ENCODE results near the gene HOXC13. TPM values are rescaled to one million over a fixed set of nuclear protein-coding genes. Genes with fewer than 3 reads are reported as not detected.
A peak's percentile ranks its signal among the peaks of the same experiment; 100 is the strongest.

Gene HOXC13
- total and polyA plus RNA-seq, 2 of the 13 experiments (the other 11 are each of a cell fraction or from before 2014, with no cell fraction given) = 0.07 TPM; not detected in 1

DNA sequence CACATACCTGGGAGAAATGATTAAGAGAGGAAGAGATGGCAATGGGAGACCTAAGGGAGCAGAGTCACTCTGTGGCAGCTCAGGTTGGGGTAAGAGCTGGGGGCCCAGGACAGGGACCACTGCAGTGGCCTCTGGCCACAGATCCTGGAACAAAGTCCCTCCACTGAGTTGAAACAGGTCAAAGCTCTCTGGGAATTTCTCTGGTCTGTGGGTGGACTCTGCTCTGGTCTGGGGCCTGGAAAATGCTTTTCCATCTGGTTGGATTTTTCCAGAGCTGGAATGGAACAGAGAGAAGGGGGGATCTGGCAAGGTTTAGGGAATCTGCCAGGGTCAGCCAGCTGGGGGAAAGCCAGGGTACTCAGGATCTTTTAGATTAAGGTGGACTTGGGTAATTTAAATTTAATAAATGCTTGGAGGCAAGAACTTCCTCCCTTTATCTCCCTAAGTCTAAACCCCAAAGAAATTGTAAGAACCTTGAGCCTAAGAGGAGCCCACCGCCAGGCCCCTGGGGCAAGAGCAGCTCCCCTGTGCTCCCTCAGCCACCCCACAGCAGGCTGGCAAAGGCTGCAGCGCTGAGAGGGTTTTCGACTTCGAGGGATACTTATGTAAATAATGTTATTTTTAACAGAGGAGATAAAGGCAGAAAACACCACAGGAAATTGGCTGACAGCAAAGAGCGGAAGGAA is 50.1 kb downstream of the HOXC13 start (continued):
- TF ChIP-seq, protein P1, sequence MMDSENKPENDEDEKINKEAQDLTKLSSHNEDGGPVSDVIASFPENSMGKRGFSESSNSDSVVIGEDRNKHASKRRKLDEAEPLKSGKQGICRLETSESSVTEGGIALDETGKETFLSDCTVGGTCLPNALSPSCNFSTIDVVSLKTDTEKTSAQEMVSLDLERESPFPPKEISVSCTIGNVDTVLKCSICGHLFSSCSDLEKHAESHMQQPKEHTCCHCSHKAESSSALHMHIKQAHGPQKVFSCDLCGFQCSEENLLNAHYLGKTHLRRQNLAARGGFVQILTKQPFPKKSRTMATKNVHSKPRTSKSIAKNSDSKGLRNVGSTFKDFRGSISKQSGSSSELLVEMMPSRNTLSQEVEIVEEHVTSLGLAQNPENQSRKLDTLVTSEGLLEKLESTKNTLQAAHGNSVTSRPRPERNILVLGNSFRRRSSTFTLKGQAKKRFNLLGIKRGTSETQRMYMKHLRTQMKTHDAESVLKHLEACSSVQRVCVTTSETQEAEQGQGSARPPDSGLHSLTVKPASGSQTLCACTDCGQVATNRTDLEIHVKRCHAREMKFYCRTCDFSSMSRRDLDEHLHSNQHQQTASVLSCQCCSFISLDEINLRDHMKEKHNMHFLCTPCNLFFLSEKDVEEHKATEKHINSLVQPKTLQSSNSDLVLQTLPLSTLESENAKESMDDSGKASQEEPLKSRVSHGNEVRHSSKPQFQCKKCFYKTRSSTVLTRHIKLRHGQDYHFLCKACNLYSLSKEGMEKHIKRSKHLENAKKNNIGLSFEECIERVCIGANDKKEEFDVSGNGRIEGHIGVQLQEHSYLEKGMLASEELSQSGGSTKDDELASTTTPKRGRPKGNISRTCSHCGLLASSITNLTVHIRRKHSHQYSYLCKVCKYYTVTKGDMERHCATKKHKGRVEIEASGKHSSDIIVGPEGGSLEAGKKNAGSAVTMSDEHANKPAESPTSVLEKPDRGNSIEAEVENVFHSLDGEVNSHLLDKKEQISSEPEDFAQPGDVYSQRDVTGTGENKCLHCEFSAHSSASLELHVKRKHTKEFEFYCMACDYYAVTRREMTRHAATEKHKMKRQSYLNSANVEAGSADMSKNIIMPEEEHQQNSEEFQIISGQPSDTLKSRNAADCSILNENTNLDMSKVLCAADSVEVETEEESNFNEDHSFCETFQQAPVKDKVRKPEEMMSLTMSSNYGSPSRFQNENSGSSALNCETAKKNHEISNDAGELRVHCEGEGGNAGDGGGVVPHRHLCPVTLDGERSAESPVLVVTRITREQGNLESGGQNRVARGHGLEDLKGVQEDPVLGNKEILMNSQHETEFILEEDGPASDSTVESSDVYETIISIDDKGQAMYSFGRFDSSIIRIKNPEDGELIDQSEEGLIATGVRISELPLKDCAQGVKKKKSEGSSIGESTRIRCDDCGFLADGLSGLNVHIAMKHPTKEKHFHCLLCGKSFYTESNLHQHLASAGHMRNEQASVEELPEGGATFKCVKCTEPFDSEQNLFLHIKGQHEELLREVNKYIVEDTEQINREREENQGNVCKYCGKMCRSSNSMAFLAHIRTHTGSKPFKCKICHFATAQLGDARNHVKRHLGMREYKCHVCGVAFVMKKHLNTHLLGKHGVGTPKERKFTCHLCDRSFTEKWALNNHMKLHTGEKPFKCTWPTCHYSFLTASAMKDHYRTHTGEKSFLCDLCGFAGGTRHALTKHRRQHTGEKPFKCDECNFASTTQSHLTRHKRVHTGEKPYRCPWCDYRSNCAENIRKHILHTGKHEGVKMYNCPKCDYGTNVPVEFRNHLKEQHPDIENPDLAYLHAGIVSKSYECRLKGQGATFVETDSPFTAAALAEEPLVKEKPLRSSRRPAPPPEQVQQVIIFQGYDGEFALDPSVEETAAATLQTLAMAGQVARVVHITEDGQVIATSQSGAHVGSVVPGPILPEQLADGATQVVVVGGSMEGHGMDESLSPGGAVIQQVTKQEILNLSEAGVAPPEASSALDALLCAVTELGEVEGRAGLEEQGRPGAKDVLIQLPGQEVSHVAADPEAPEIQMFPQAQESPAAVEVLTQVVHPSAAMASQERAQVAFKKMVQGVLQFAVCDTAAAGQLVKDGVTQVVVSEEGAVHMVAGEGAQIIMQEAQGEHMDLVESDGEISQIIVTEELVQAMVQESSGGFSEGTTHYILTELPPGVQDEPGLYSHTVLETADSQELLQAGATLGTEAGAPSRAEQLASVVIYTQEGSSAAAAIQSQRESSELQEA (CRISPR knock-in tag; IDR thresholded peaks at IDR 0.05; ENCODE audit: not compliant biosample characterization) = no peak
- peak; percentile 57 for TF ChIP-seq ASH2L (IDR thresholded peaks at IDR 0.05; ENCODE audit: insufficient read length, low read depth, low read length)
- TF ChIP-seq, protein P2, sequence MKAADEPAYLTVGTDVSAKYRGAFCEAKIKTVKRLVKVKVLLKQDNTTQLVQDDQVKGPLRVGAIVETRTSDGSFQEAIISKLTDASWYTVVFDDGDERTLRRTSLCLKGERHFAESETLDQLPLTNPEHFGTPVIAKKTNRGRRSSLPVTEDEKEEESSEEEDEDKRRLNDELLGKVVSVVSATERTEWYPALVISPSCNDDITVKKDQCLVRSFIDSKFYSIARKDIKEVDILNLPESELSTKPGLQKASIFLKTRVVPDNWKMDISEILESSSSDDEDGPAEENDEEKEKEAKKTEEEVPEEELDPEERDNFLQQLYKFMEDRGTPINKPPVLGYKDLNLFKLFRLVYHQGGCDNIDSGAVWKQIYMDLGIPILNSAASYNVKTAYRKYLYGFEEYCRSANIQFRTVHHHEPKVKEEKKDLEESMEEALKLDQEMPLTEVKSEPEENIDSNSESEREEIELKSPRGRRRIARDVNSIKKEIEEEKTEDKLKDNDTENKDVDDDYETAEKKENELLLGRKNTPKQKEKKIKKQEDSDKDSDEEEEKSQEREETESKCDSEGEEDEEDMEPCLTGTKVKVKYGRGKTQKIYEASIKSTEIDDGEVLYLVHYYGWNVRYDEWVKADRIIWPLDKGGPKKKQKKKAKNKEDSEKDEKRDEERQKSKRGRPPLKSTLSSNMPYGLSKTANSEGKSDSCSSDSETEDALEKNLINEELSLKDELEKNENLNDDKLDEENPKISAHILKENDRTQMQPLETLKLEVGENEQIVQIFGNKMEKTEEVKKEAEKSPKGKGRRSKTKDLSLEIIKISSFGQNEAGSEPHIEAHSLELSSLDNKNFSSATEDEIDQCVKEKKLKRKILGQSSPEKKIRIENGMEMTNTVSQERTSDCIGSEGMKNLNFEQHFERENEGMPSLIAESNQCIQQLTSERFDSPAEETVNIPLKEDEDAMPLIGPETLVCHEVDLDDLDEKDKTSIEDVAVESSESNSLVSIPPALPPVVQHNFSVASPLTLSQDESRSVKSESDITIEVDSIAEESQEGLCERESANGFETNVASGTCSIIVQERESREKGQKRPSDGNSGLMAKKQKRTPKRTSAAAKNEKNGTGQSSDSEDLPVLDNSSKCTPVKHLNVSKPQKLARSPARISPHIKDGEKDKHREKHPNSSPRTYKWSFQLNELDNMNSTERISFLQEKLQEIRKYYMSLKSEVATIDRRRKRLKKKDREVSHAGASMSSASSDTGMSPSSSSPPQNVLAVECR (CRISPR knock-in tag; IDR thresholded peaks at IDR 0.05; ENCODE audit: borderline replicate concordance) = peak; percentile 13; the same call in 1 of the 2 replicates
- TF ChIP-seq, protein P3, sequence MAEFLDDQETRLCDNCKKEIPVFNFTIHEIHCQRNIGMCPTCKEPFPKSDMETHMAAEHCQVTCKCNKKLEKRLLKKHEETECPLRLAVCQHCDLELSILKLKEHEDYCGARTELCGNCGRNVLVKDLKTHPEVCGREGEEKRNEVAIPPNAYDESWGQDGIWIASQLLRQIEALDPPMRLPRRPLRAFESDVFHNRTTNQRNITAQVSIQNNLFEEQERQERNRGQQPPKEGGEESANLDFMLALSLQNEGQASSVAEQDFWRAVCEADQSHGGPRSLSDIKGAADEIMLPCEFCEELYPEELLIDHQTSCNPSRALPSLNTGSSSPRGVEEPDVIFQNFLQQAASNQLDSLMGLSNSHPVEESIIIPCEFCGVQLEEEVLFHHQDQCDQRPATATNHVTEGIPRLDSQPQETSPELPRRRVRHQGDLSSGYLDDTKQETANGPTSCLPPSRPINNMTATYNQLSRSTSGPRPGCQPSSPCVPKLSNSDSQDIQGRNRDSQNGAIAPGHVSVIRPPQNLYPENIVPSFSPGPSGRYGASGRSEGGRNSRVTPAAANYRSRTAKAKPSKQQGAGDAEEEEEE (CRISPR knock-in tag; IDR thresholded peaks at IDR 0.05; ENCODE audit: borderline replicate concordance) = no peak
- TF ChIP-seq, protein P4, sequence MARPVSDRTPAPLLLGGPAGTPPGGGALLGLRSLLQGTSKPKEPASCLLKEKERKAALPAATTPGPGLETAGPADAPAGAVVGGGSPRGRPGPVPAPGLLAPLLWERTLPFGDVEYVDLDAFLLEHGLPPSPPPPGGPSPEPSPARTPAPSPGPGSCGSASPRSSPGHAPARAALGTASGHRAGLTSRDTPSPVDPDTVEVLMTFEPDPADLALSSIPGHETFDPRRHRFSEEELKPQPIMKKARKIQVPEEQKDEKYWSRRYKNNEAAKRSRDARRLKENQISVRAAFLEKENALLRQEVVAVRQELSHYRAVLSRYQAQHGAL (CRISPR knock-in tag; IDR thresholded peaks at IDR 0.05; ENCODE audit: not compliant biosample characterization) = no peak
- TF ChIP-seq, protein P5, sequence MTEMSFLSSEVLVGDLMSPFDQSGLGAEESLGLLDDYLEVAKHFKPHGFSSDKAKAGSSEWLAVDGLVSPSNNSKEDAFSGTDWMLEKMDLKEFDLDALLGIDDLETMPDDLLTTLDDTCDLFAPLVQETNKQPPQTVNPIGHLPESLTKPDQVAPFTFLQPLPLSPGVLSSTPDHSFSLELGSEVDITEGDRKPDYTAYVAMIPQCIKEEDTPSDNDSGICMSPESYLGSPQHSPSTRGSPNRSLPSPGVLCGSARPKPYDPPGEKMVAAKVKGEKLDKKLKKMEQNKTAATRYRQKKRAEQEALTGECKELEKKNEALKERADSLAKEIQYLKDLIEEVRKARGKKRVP (CRISPR knock-in tag; IDR thresholded peaks at IDR 0.05) = no peak
- no peak for TF ChIP-seq GFI1 (CRISPR knock-in tag; IDR thresholded peaks at IDR 0.05; ENCODE audit: borderline replicate concordance)
- no peak for TF ChIP-seq MAF1 (CRISPR knock-in tag; IDR thresholded peaks at IDR 0.05; ENCODE audit: borderline replicate concordance)
- TF ChIP-seq ZNF616 (CRISPR knock-in tag; IDR thresholded peaks at IDR 0.05; ENCODE audit: low read depth) = no peak

All from HepG2 (cell line).